GM21737 (cell line): Measurements from ENCODE around the gene SAXO1.
"Not testable (repeated sequence)": the region's sequence is repeated elsewhere in the genome, so short reads cannot be mapped to it uniquely, and the experiment has no call there.

ENCODE experiments used
- ATAC-seq: cut with Tn5 transposase; IDR thresholded peaks from one replicate; pipeline ENCODE4 v1.9.1; 2021; ENCODE audit warnings: mild to moderate bottlenecking, moderate library complexity; ENCODE audit not compliant: unreplicated experiment

The SAXO1 gene

DNA sequence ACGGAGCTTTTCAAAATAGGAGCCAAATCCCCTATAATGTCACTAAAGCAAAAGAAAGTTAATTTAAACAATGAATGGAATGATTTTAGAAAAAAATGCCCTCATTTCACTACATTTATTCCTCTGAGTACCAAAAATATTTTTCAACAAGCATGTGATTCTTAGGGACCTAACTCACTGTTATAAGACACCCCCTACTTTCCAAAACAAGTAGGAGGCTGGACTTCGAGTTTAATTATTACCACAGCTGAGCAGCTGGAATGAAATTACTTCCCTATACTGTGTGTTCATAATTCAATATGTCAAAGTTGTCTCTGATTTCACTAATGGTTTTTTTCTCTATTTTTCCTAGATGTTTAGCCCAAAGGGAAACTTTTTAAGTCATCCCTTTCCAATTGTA lies 61.6 kb downstream of the SAXO1 start:
- ATAC-seq: no peak

DNA sequence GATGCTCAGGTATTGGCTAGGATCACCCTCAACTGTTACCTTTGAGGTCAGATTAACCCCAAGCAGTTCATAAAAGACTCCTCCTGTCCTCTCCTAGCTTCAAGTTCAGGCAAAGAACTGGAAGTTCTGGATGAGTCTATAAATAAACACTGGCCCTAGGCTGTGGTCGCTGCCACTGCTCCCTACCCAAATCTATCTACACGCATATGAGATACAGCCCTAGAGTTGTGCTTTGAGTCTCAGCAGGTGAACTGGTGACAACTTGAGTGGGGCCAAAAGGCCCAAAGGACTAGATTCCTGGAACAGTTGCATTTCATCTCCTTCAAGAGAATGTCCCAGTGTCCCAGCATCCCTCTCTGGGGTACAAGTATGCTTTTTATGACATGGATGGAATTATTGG lies 62.6 kb downstream of the SAXO1 start:
- ATAC-seq: no peak

DNA sequence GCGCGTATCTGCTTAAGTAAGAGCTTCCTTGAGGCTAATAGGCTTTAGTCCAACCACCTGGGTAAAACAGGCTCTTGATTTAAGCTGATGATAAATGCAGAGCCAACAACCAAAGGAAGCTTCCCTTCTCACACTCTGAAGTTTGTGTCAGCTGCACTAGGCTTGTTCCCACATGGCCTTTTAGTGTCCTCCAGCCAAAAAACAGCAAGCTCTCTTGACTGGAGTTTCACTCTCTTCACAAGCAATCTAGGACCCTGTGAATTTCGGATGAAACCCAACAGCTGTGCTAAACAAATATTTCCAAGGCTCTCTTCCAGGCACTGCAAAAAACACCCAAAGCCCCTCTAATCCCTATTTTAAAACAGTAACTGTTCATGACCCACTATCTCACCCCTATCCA lies 63.9 kb downstream of the SAXO1 start:
- no peak for ATAC-seq

DNA sequence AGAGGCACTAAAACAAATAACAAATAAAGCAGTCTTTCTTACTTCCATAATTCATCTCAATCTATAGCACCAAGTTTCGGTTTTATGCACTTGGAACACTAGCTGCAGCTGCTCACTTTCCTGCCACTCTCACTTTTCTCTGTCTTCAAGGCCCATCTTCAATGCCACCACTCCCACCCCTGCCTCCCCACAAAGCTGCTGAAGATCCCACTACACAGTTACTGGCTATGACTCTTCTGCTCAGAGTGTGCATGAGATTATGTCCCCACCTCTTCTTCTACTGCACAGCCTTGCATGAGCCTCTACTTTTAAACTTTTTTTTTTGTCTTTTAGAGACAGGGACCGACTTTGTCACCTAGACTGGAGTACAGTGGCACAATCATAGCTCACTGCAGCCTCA lies 77.4 kb downstream of the SAXO1 start:
- no peak for ATAC-seq

DNA sequence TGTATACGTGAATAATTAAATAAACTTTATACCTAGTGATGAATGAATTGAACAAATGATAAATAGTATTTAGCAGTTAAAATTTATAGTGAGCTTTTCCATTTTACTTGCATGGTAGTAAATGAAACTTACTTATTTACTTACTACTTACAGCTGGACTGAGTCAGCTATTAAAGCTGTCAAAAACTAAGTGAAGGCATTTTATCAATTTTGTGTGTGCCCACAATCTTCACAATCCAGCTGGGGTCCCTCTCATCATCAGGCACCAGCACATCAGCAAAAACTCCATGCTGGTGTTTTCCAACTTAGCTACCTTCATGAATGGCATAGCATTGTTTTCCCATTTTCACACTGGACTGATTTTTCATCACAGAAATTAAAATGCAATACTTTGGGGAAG lies 81.1 kb downstream of the SAXO1 start:
- no peak for ATAC-seq

DNA sequence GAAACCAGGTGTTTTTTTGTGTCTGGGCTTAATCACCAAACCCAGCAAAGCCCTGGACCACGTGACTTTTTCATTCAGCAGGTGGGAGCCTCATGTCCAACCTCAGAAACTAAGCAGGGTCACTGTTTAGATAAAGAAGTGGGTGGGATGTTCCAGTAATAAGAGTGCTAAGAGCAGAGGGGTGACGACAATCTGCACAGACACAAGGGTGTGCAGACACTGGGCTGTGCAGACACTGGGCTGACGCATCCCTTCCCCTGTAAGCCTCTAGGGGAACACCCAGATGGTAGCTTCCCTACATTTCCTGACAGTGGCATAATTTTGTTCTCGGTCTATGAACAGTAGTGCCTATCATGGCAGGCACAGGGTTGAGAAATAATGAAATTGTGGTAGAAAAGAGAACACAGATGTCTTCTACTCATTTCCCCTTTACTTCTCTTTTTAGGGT lies 85.1 kb downstream of the SAXO1 start:
- ATAC-seq: no peak

DNA sequence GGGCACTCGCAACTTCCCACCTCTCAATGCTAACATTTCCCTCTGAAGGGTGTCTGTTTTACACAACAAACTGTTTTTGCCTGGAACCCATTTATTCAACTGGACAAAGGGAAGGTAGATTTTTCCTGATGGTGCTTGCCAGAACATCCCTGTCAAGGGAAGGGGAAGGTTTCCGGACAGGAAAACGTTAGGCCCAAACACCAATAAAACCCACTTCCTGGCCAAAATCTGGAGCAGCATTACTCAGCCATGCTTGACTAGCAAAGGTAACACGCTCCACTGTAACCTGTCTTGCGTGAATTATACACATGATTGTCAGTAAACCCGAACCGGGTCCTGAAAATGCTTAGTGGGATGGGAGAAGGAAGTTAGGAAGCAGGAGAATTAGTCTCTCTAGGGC lies 90.2 kb downstream of the SAXO1 start:
- ATAC-seq: no peak

DNA sequence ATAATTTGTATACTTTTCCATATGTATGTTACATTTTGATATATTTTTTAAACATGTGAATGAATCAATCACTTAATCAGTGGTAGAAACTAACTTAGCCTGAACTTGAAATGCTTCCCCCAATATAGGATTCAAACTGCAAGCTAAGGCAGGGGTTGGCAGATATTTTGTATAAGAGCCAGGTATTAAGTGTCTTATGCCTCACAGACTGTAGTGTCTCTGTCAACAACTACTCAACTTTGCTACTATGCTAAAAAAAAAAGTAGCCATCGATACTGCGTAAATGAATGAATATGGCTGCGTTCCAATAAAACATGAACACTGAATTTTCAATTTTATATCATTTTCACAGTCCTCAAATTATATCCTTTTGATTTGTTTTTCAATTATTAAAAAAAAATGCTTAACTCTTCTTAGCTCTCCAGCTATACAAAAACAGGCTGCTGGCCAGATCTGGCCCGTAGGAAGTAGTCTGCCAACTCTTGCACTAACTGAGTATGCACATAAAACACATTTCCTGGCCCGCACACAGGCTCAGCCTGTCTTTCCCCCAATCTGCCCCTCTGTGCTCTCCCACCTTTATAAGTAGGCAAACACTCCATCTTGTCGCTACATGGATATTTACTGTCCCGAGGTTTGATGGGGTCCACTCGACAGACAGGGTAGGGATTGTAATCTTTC lies 91.8 kb downstream of the SAXO1 start:
- no peak for ATAC-seq

DNA sequence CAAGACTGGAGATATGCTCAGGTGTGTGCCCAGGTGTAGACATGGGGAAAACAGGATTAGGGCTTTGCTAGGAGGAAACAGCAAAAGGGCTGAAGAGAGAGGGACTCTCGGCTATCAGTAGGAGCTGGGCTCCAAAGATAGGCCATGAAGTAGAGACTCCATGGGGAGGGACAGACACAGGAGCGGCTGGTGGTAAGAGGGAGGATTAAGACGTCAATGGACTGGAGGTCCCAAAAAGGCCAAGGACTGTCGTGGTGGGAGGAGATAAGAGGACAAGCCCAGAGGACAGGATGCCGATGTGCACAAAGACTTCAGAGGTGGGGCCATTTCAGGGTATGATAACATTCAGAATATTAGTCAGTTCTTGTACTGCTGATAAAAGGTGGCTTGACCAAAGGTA lies 93.1 kb downstream of the SAXO1 start:
- ATAC-seq: no peak

DNA sequence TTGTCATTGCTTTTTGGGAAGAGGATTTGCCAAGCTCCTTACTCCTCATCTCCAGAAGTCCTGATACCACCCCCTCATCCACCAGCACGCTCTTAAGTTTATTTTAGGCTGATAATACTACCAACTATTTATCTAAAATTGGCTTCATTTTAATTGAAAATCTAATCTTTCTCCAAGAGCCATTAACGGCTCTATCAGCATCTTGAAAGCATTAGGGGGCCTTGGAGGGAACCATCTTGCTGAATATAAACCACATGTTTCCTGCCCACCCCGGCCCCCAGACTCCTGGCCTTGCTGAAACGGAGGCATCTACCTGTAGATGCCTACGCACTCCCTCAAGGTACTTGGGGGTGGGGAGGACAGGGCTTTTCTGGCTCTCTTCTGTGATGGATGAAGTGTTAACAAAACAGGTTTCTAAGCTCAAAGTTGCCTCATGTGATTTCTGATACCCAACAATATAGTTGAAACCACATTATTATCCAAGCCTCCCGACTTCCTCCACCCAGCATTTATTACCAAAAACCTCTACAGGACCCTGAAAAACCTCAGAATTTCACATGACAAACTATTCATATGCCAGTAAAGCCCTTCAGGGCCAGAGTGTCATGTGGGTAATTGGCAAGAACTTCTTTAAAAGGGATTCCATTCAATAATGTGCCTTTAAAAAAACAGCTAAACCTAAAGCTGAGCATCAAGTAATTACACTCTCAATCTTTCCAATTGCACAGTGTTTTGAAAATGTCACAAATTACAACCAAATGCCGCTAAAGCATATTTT lies 96.7 kb downstream of the SAXO1 start:
- no peak for ATAC-seq

DNA sequence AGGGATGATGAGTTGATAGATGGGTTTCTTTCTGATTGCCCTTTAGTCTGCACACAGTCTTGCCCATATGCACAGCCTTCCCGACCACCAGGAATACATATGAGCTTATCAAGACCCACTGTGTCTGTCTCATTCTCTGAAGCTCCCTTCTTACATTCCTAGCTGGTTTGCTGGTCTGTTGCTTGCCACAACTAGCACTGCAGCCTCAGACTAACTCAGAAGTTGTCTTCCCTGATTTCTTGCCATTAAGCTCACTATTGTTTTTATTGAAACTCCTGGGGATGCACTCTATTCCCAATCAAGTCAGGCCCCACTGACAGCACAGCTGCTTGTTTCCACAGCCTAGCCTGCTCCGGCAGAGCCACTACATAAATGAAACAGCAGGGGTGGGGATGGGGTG lies 97.5 kb downstream of the SAXO1 start:
- no peak for ATAC-seq

DNA sequence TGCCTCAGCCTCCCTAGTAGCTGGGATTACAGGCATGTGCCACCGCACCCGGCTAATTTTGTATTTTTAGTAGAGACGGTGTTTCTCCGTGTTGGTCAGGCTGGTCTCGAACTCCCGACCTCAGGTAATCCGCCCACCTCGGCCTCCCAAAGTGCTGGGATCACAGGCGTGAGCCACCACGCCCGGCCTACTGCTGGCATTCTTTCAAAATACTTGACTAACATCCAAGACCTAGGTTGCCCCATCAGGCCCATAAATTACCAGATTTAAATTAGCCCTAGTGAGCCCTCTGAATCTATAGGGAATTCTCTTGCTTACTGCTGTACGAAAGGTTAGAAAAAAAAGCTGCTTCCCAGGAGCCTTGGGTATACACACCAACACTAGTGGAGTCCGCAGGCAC lies 102.4 kb downstream of the SAXO1 start:
- ATAC-seq: not testable (repeated sequence)

DNA sequence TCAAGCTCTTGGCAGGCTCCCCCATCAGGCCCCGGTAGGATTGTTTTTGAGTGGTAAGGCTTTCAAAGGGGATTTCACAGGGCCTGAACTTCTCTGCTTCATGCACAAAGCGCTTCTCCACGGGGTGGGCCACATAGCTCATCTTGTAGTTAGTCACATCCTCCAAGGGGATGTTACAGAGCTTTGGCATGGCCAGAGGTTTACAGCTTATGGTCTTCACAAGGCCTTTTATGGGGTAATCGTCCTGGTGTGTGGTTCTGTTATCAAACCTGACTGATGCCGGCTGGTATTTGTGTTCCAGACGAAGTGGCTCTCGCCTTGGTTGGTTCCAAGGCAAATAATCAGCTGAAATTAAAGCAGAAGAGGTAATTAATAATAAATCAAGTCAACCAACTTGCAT lies 104.3 kb downstream of the SAXO1 start:
- no peak for ATAC-seq

DNA sequence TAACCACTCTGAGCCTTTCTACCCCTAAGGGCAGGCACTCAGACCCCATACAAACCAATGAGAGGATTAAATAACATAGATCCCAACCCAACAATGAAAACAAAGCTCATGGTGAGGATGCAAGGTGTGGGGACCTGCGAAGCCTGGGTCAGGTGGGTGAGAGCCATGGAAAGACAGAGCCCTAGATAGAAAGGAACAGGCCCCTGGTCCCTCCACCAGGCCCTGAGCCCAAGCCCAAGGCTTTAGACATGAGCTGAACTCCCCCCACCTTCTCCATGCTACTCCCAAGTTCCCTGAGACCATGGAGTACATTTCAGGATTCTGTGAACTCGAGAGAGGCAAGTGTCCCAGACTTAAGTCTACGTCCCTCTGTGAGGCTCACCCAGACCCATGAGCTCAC lies 106.5 kb downstream of the SAXO1 start:
- ATAC-seq: no peak

DNA sequence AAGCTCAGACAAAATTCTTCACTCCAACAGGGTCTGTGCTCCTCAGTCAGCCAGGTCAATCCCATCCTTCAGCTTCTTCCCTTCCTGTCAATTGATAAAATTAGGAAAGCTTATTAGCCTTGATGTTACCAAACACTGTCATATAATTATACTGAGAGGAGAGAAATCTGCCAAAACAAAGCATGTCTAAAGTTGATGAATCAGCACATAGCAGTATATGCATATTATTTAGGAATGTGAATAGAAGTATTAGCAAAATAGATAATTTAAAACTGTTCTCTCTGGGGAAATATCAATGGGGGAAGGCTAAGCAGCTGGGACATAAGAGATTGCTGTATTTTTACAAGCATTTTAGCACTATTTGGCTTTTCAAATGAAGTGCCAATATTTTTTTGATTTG lies 107.1 kb downstream of the SAXO1 start:
- no peak for ATAC-seq

DNA sequence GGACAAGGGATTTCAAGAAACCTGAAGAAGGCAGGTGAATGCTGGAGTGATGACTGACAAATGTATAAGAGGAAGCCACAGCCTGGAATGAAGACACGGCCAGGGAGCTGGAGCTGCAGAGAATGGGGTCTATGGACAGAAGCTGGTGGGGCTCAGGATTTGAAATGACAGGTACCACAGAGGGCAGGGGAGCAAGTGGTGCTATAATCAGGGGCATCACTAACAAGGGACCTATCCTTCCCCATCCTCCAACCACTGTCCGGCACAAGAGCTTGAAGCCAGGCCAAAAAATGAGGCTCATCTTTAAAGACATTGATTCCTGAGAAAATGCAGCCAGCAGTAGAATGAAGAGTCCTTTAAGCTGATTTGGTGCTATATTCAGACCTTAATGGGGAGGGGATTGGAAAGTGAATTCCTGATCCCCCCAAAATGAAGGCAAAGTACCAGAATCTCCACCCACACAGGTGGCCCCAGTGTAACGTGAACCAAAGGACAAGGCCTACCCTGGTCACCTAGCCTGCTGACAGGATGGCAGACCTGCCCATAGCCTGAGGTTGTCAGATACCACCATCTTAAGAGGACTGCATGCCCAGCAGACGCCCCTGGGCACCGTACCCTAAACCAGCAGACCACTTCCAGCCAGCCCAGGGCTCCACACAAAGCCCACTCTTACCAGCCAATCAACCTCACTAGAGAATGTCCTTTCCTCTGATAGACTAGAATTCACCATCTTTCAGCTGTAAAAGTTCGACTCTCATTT lies 109.2 kb downstream of the SAXO1 start:
- ATAC-seq: no peak

DNA sequence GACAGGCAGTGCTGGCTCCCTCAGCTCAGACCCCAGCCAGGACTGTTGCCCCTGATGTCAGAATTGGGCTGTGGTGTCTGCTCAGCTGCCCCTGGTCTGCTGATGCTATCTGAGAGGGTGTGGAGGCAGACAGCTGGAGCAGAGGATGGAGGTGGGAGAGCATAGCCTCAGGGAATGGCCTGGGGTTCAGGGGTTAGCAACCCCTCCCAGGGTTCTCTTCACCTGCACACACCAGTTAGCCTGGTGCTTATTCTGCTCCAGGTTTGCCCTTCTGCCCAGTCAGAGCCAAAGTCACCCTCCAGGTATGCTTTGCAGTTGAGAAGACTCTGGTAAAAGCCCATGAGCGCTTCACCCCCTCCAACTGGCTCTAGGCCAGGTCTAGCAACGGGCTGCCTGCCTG lies 109.8 kb downstream of the SAXO1 start:
- no peak for ATAC-seq

DNA sequence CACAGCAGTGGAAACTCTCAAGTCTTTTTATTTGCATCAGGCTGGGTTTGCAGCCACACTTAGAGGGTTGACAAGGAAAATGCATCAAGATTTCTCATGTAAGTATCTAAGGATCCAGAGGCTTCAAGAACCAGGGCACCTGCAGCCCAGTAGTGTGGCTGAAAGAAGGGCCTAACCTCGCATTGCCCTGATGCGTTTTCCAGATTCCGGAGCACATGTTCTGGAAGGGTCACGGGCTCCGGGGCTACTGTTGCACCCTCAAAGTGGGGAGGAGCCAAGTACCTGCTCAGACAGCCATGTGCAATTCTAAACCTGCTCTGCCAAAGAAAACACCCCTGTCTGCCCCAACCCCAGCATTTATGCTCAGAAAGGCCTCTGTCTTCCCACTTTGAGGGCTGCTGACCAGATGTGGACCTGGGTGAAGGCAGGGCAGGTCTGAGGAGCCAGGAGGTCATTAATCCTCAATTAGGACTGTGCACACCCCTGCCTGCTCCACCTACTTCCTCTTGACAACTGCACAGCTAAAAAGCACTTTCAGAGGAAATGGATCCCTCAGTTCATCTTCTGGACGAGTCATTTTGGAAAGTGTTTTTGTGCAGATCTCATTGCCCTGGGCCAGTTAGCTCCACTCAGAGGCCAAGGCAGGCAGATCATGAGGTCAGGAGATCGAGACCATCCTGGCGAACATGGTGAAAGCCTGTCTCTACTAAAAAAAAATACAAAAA lies 110.7 kb downstream of the SAXO1 start:
- ATAC-seq: no peak

DNA sequence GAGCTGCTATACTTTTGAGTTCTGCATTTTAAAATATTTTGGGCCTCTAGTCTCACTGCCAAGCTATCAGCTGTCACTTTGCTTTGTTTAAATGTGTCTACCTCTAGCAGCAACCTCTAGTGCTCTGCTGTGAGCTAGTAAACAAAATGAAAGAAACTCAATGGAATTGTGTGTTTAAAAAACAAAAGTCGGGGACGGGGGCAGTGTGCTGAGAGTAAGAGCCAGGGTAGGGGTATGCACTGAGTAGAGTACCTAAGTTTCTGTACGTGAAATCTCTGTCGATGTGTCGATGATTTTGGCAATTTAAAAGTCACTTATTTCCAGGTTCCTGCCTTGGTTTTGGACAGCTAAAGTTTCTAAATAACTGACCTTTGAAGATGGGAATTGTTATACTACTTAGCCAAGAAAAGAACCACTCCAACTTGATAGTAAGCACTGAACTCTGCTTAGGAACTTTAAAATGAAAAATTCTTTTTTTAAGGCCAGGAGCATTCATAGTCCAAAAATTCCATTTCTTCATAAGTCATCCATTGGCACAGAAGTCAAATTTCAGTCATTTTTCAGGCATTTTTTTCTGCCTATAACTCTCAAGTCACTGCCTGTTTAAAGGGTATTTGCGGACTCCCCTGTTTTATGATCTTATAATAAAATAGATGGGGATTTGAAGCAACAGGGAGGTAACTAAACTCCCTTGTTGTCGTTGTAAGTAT lies 111.5 kb downstream of the SAXO1 start:
- ATAC-seq: no peak
